Measurements from ENCODE around the gene ANKFN1.

ANKFN1 gene

GRCh38 chr17:56158915-56159825, 5.9 kb downstream of the ANKFN1 start:
- TF ChIP-seq, protein P1, sequence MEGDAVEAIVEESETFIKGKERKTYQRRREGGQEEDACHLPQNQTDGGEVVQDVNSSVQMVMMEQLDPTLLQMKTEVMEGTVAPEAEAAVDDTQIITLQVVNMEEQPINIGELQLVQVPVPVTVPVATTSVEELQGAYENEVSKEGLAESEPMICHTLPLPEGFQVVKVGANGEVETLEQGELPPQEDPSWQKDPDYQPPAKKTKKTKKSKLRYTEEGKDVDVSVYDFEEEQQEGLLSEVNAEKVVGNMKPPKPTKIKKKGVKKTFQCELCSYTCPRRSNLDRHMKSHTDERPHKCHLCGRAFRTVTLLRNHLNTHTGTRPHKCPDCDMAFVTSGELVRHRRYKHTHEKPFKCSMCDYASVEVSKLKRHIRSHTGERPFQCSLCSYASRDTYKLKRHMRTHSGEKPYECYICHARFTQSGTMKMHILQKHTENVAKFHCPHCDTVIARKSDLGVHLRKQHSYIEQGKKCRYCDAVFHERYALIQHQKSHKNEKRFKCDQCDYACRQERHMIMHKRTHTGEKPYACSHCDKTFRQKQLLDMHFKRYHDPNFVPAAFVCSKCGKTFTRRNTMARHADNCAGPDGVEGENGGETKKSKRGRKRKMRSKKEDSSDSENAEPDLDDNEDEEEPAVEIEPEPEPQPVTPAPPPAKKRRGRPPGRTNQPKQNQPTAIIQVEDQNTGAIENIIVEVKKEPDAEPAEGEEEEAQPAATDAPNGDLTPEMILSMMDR (conservative IDR thresholded peaks at IDR 0.05; ENCODE audit: low read length) = no peak
- no peak for DNase-seq (ENCODE audit: low read depth)
- H3K4me3 ChIP-seq (ENCODE audit: low read length) = no peak overlapping the region

DNA sequence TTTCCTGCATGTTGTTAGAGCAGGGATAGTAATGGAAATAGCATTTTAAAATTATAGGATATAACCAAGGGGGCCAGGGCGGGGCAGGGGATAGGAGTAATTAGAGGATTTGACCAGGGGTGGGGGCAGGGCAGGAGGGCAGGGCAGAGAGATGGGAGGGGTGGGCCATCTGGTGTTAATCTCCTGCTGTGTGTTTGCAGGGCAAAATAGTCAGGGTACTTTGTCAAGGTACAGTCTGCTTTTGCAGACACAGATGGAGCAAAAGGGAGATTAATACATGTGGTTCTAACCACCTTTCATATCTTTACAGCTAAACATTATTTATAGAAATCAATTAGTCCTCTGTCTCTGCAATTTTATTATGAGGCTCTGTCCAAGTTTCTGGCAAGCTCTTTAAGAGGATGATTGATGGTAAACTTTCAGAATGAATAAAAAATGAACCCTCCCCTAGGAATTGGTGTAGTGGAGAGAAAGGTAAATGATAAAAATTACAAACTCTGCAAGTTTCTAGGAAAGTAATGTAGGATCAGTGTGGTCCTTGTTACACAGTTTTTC, 6.6 kb downstream of the ANKFN1 start:
- H3K4me3 ChIP-seq (ENCODE audit: low read length) = no peak overlapping the region
- TF ChIP-seq, protein P1 (conservative IDR thresholded peaks at IDR 0.05; ENCODE audit: low read length) = no peak
- no peak for DNase-seq (ENCODE audit: low read depth)

DNA sequence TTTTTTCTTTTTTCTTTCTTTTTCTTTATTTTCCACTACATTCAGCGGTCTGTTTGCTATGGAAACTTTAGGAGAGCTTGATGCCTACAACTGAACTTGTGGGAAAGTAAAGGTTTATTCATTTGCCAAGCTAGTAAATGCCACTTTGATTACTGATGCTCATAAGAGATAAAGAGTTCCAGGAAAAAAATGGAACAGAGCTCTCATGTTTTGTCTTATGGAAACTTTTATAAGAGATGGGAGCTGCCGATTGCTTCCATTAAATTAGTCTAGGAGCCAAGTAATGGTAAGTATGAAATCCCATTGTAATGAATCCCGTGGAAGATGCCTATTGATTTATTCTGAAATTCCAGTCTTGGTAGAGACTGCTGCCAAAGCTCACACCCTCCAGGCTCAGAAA, 7.1 kb downstream of the ANKFN1 start:
- TF ChIP-seq, protein P1 (conservative IDR thresholded peaks at IDR 0.05; ENCODE audit: low read length) = no peak
- H3K4me3 ChIP-seq (ENCODE audit: low read length) = no peak overlapping the region
- no peak for DNase-seq (ENCODE audit: low read depth)

GRCh38 chr17:56165072-56165641, 11.9 kb downstream of the ANKFN1 start:
- H3K4me3 ChIP-seq (ENCODE audit: low read length) = no peak overlapping the region
- DNase-seq (ENCODE audit: low read depth) = peak; percentile 75
- TF ChIP-seq, protein P1 (conservative IDR thresholded peaks at IDR 0.05; ENCODE audit: low read length) = no peak

GRCh38 chr17:56167491-56167890, 14.2 kb downstream of the ANKFN1 start:
- TF ChIP-seq, protein P1 (conservative IDR thresholded peaks at IDR 0.05; ENCODE audit: low read length) = no peak

DNA sequence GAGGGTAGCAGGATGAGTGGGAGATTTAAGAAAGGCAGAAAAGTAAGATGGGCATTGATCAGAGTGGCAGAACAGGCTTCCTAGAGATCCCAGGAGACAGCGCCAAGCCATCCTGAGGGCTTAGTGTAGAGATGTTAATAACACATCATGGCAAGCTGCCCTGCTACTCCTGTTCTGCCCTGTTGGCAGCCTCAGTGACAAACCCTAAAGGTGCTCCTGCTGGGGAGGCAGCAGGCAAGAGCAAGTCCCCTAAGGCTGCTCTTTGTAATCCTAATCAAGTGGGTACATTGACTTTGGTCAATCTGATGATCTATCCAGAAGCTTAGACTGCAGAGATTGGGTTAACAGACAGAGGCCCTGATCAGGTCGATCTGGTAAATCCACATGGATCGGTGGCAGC, 16.3 kb downstream of the ANKFN1 start:
- no peak for DNase-seq (ENCODE audit: low read depth)
- no peak overlapping the region for H3K4me3 ChIP-seq (ENCODE audit: low read length)
- TF ChIP-seq, protein P1 (conservative IDR thresholded peaks at IDR 0.05; ENCODE audit: low read length) = no peak

More at GRCh38 chr17:56167491-56167890, 14.2 kb downstream of the ANKFN1 start:
- no peak for DNase-seq (ENCODE audit: low read depth)
- H3K4me3 ChIP-seq (ENCODE audit: low read length) = no peak overlapping the region
